Measurements from ENCODE around the gene NEURL1.
A peak's percentile ranks its signal among the peaks of the same experiment; 100 is the strongest.
"Not testable (repeated sequence)": the region's sequence is repeated elsewhere in the genome, so short reads cannot be mapped to it uniquely, and the experiment has no call there.

NEURL1 gene

GRCh38 chr10:103632247-103632642 lies 138.7 kb downstream of the NEURL1 start:
- no peak for DNase-seq

GRCh38 chr10:103632871-103633270 lies 139.4 kb downstream of the NEURL1 start:
- not testable (repeated sequence) for DNase-seq

- no peak for DNase-seq
Observed at GRCh38 chr10:103633846-103634245, 140.3 kb downstream of the NEURL1 start.

GRCh38 chr10:103635580-103635979 lies 142.1 kb downstream of the NEURL1 start:
- no peak for DNase-seq

- DNase-seq = no peak
Observed at GRCh38 chr10:103636492-103636891, 143.0 kb downstream of the NEURL1 start.

GRCh38 chr10:103637011-103637410 lies 143.5 kb downstream of the NEURL1 start:
- no peak for DNase-seq

GRCh38 chr10:103637927-103638557 lies 144.5 kb downstream of the NEURL1 start:
- peak; percentile 9 for DNase-seq

GRCh38 chr10:103638948-103639347 lies 145.4 kb downstream of the NEURL1 start:
- no peak for DNase-seq

GRCh38 chr10:103640436-103641181 lies 147.1 kb downstream of the NEURL1 start:
- DNase-seq = no peak

- DNase-seq = no peak
Observed at GRCh38 chr10:103641326-103641725, 147.8 kb downstream of the NEURL1 start.

Measured in NCI-H1092 treated with DMSO at 0.1 percent for 48 hours (cell line).